Measurements from ENCODE around the gene IGFBP2. TPM values are rescaled to one million over a fixed set of nuclear protein-coding genes. Genes with fewer than 3 reads are reported as not detected.

Gene IGFBP2
- total RNA-seq, 1 donor from 2014 or later = 41.1 TPM

DNA sequence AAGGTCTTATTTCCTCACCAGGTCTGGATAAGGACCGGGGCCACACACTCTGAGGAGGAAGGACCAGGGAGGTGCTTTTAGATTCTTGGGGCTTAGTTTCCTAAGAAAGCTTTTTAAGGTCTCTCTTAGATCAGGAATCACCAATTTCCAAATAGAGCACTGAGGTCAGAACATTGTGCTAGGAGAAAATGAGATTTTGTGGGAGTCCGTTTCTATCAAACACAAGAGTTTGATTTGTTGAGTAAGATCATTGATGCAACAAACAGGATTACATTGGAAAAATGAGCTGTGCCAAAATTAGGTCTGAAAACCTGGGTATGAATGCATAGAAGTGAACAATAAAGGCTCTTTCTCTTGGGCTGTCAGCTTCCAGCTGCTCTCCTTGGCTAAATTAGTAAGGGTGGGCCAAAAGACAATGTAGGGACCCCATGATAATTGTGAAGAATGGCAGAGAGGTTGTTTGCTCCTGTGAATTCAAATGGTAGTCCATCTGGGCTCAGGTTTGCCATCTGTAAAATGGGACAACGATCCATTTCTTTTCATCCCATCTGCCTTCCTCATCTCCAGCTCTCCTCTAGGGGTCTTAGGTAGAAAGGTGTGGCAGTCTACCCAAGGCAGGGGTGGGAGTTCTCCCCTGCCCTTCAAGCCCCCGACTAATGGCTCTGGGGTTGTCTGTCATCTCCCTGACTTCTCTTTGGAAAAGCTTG is 20.0 kb downstream of the IGFBP2 start:
- no peak for FAIRE-seq
- TF ChIP-seq, protein P1, sequence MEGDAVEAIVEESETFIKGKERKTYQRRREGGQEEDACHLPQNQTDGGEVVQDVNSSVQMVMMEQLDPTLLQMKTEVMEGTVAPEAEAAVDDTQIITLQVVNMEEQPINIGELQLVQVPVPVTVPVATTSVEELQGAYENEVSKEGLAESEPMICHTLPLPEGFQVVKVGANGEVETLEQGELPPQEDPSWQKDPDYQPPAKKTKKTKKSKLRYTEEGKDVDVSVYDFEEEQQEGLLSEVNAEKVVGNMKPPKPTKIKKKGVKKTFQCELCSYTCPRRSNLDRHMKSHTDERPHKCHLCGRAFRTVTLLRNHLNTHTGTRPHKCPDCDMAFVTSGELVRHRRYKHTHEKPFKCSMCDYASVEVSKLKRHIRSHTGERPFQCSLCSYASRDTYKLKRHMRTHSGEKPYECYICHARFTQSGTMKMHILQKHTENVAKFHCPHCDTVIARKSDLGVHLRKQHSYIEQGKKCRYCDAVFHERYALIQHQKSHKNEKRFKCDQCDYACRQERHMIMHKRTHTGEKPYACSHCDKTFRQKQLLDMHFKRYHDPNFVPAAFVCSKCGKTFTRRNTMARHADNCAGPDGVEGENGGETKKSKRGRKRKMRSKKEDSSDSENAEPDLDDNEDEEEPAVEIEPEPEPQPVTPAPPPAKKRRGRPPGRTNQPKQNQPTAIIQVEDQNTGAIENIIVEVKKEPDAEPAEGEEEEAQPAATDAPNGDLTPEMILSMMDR (IDR thresholded peaks at IDR 0.05; ENCODE audit: insufficient read depth, low read length, severe bottlenecking) = no peak
- no peak for DNase-seq (ENCODE audit: low read depth)
- H3K4me3 ChIP-seq (ENCODE audit: low read depth, low read length) = no peak overlapping the region
- H3K36me3 ChIP-seq (ENCODE audit: control insufficient read depth, insufficient read depth, low read length) = no peaks in the 10 kb centered on the region
- H3K27me3 ChIP-seq (ENCODE audit: control insufficient read depth, insufficient read depth, low read length) = no peaks in the 10 kb centered on the region

DNA sequence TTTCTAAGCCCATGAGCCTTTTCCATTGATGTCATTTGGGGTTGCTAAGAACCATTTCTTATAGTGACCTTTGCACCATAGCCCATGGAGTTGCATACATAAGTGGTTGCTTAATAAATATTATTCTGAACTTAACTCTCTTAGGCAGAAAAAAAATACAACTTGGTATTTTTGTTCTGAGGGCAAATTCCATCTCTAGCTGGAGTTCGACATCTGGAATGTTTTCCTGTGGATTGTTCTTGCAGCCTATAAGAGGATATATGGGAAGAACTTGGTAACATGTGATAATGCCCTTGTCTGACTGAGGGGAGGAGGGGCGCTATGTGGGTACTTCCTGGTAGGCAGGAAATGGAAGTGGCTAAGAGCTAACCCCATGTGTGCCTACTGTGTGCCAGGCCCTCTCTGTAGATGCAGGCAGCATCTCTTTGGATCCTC is 20.7 kb downstream of the IGFBP2 start:
- H3K27me3 ChIP-seq (ENCODE audit: control insufficient read depth, insufficient read depth, low read length) = no peaks in the 10 kb centered on the region
- FAIRE-seq = no peak
- H3K4me3 ChIP-seq (ENCODE audit: low read depth, low read length) = no peak overlapping the region
- H3K36me3 ChIP-seq (ENCODE audit: control insufficient read depth, insufficient read depth, low read length) = no peaks in the 10 kb centered on the region
- TF ChIP-seq, protein P1 (IDR thresholded peaks at IDR 0.05; ENCODE audit: insufficient read depth, low read length, severe bottlenecking) = no peak
- no peak for DNase-seq (ENCODE audit: low read depth)

DNA sequence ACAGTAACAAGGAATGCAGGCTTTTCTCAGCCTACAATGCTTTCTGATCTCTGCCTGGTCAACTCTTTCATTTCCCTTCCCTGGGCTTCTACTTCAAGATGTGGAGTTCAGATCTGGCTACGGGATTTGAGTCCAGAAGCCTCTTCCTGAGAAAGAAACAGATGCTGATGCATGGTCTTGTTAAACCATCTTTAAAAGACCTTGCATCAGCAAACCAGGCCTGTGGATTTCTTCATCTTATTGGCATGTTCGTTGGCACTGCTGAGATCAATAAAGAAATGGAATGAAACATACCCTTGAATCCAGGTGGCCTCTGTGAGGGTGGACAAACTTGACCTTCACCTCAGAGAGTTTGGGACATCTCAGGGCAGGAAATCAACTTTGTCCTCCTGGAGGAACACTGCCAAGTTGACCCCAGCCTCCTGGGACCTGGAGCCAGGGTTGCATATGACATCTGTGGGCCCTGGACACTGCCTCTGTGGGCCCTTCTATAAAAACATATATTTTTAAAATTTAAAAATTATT is 21.4 kb downstream of the IGFBP2 start:
- DNase-seq (ENCODE audit: low read depth) = no peak
- no peak for FAIRE-seq
- TF ChIP-seq, protein P1 (IDR thresholded peaks at IDR 0.05; ENCODE audit: insufficient read depth, low read length, severe bottlenecking) = no peak
- no peak overlapping the region for H3K4me3 ChIP-seq (ENCODE audit: low read depth, low read length)
- no peaks in the 10 kb centered on the region for H3K27me3 ChIP-seq (ENCODE audit: control insufficient read depth, insufficient read depth, low read length)
- H3K36me3 ChIP-seq (ENCODE audit: control insufficient read depth, insufficient read depth, low read length) = no peaks in the 10 kb centered on the region

DNA sequence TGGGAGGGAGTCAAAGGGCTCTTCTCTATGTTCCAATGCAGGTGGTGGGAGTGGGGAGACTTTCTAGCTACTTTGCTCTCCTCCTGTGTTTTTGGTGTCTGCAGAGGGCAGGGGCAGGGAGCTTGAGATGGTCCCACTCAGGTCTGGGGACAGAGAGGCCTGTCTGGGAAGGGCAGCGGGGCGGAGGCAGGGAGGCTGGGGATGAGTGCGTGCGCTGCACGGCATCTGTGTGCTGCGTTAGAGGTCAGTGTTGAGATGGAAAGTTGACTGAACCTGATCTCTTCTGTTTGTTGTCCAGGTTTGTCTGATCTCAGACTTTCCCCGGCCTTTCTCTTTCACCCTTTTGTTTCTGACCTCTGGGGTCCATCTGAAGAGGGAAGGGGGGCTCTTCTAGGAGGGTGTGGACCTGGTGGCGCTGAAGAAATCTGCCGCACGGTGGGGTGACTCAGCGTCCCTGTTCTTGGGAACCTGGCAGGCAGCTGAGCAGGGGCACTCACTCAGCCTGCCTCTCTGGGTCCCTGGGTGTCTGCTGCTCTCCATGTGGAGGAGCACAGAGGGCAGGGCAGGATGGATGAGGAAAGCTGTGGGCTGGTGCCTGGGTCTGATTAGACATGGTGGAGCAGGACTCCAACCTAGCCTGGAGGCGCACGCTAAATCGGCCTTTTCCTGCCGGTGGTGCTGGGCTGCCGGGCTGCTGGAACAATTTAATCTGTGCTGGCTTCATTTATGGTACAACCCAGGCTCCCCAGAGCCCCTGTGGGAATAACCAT is 24.1 kb downstream of the IGFBP2 start:
- Histone ChIP-seq H3K27me3 (ENCODE audit: control insufficient read depth, insufficient read depth, low read length) (no peaks in the 10 kb centered on the region), H3K36me3 (ENCODE audit: control insufficient read depth, insufficient read depth, low read length) (peaks cover 3% of the 10 kb centered on the region), H3K4me3 (ENCODE audit: low read depth, low read length) (no peak overlapping the region)
- FAIRE-seq (no peak), DNase-seq (ENCODE audit: low read depth) (peak; percentile 47)
- TF ChIP-seq, protein P1 (IDR thresholded peaks at IDR 0.05; ENCODE audit: insufficient read depth, low read length, severe bottlenecking) = no peak

DNA sequence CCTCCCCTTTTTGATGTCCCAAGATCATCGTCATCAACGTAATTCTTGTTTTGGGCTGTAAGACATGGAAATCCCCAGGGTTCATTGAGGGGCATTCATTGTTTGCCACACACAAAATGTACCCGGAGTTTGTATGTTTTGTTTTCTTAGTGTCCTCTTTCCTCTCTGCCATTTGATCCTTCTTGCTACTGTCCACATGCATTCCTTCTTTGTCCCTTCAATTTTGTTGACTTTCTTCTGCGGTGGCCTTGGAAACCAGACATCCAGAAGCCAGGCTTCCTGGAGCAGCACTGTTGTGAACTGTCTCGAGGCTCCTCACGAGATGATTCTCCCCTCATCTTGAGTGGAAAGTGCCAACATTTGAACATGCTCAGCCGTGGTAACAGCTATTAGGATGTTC is 24.8 kb downstream of the IGFBP2 start:
- FAIRE-seq = no peak
- Histone ChIP-seq H3K27me3 (ENCODE audit: control insufficient read depth, insufficient read depth, low read length) (no peaks in the 10 kb centered on the region), H3K4me3 (ENCODE audit: low read depth, low read length) (no peak overlapping the region), H3K36me3 (ENCODE audit: control insufficient read depth, insufficient read depth, low read length) (peaks cover 3% of the 10 kb centered on the region)
- no peak for DNase-seq (ENCODE audit: low read depth)
- TF ChIP-seq, protein P1 (IDR thresholded peaks at IDR 0.05; ENCODE audit: insufficient read depth, low read length, severe bottlenecking) = no peak

All from bronchial epithelial cell (primary cell).